H9 (cell line): ENCODE results near the gene DFFB. TPM values are rescaled to one million over a fixed set of nuclear protein-coding genes. Genes with fewer than 3 reads are reported as not detected.
A peak's percentile ranks its signal among the peaks of the same experiment; 100 is the strongest.

ENCODE experiments used
- DNase-seq: peaks from one replicate; pipeline ENCODE4 v3.0.0-alpha.2; 2017
- H2AFZ ChIP-seq: one replicate; pipeline ENCODE4 v1.6.1; 2013; ENCODE audit warnings: mild to moderate bottlenecking, low read length, control low read depth, moderate library complexity
- H2AK5ac ChIP-seq: 2 replicates; pipeline ENCODE4 v1.6.1; 2013; ENCODE audit warnings: low read length, control low read depth, mixed read lengths; ENCODE audit not compliant: insufficient read length
- H2BK120ac ChIP-seq: one replicate; pipeline ENCODE4 v1.6.1; 2013; ENCODE audit warnings: low read depth, mild to moderate bottlenecking, low read length, control low read depth, inconsistent platforms; ENCODE audit not compliant: poor library complexity, severe bottlenecking
- H2BK12ac ChIP-seq: 2 replicates; pipeline ENCODE4 v1.6.1; 2013; ENCODE audit warnings: low read length, control low read depth, mixed read lengths, low read depth; ENCODE audit not compliant: insufficient read length
- H2BK15ac ChIP-seq: 2 replicates; pipeline ENCODE4 v1.6.1; 2013; ENCODE audit warnings: low read depth, low read length, control low read depth
- H2BK20ac ChIP-seq: one replicate; pipeline ENCODE4 v1.6.1; 2013; ENCODE audit warnings: low read depth, mild to moderate bottlenecking, low read length, control low read depth, inconsistent platforms; ENCODE audit not compliant: poor library complexity, severe bottlenecking
- H2BK5ac ChIP-seq: 2 replicates; pipeline ENCODE4 v1.6.1; 2013; ENCODE audit warnings: low read length, control low read depth, mixed read lengths; ENCODE audit not compliant: insufficient read length
- H3K14ac ChIP-seq: 2 replicates; pipeline ENCODE4 v1.6.1; 2013; ENCODE audit warnings: low read length, control low read depth; ENCODE audit not compliant: insufficient read depth
- H3K18ac ChIP-seq: 2 replicates; pipeline ENCODE4 v1.6.1; 2013; ENCODE audit warnings: low read depth, mild to moderate bottlenecking, mixed read lengths, low read length, control low read depth; ENCODE audit not compliant: insufficient read length
- H3K23ac ChIP-seq: 2 replicates; pipeline ENCODE4 v1.6.1; 2013; ENCODE audit warnings: low read length, control low read depth, mixed read lengths, low read depth; ENCODE audit not compliant: insufficient read length
- H3K23me2 ChIP-seq: 2 replicates; pipeline ENCODE4 v1.6.1; 2013; ENCODE audit warnings: low read depth, mild to moderate bottlenecking, mixed read lengths, low read length, control low read depth; ENCODE audit not compliant: insufficient read length, poor library complexity, severe bottlenecking
- H3K27ac ChIP-seq: 2 replicates; pipeline ENCODE4 v1.5.1; 2013; ENCODE audit warnings: low read length, control low read depth, mixed read lengths, low read depth; ENCODE audit not compliant: insufficient read length
- H3K27me3 ChIP-seq: 2 replicates; pipeline ENCODE4 v1.6.1; 2013; ENCODE audit warnings: low read length, control low read depth, inconsistent platforms; ENCODE audit not compliant: insufficient read depth
- H3K4ac ChIP-seq: 2 replicates; pipeline ENCODE4 v1.6.1; 2013; ENCODE audit warnings: low read depth, mild to moderate bottlenecking, control low read depth, inconsistent platforms, low read length, moderate library complexity
- H3K4me1 ChIP-seq: 2 replicates; pipeline ENCODE4 v1.6.1; 2013; ENCODE audit warnings: low read length, control low read depth, inconsistent platforms; ENCODE audit not compliant: insufficient read depth
- H3K4me2 ChIP-seq: 2 replicates; pipeline ENCODE4 v1.6.1; 2013; ENCODE audit warnings: low read length, control low read depth, mixed read lengths; ENCODE audit not compliant: insufficient read length, insufficient read depth
- H3K56ac ChIP-seq: 2 replicates; pipeline ENCODE4 v1.6.1; 2013; ENCODE audit warnings: low read depth, mild to moderate bottlenecking, mixed read lengths, low read length, control low read depth; ENCODE audit not compliant: insufficient read length
- H3K79me1 ChIP-seq: 2 replicates; pipeline ENCODE4 v1.6.1; 2013; ENCODE audit warnings: low read depth, mild to moderate bottlenecking, moderate library complexity, low read length, control low read depth, inconsistent platforms; ENCODE audit not compliant: insufficient read depth, poor library complexity, severe bottlenecking
- H3K79me2 ChIP-seq: 2 replicates; pipeline ENCODE4 v1.6.1; 2013; ENCODE audit warnings: low read length, control low read depth, inconsistent platforms; ENCODE audit not compliant: insufficient read depth
- H3K9ac ChIP-seq: 2 replicates; pipeline ENCODE4 v1.6.1; 2013; ENCODE audit warnings: low read length, control low read depth, mixed read lengths; ENCODE audit not compliant: insufficient read length; ENCODE audit errors: extremely low read depth
- H3K9me3 ChIP-seq: one replicate; pipeline ENCODE4 v1.6.1; 2013; ENCODE audit warnings: low read depth, low read length, inconsistent platforms; ENCODE audit not compliant: control insufficient read depth
- H3T11ph ChIP-seq: one replicate; pipeline ENCODE4 v1.6.1; 2013; ENCODE audit warnings: mild to moderate bottlenecking, low read length, control low read depth, inconsistent platforms
- H4K20me1 ChIP-seq: one replicate; pipeline ENCODE4 v1.6.1; 2013; ENCODE audit not compliant: control insufficient read depth, insufficient read length, insufficient read depth
- H4K5ac ChIP-seq: 2 replicates; pipeline ENCODE4 v1.6.1; 2013; ENCODE audit warnings: low read depth, mild to moderate bottlenecking, mixed read lengths, low read length, control low read depth; ENCODE audit not compliant: insufficient read length
- H4K8ac ChIP-seq: replicated peaks from 2 replicates; pipeline ENCODE4 v1.6.1; 2013; ENCODE audit warnings: low read length, control low read depth, mixed read lengths, low read depth; ENCODE audit not compliant: insufficient read length
- H4K91ac ChIP-seq: 2 replicates; pipeline ENCODE4 v1.6.1; 2013; ENCODE audit warnings: low read depth, mild to moderate bottlenecking, moderate library complexity, mixed read lengths, low read length, control low read depth; ENCODE audit not compliant: insufficient read length
- H3K27ac Mint-ChIP-seq, 3 experiments: 2 replicates in 2 of 3; 3 replicates in 1 of 3; pipeline ENCODE4 v1.8.0; 2020 to 2021; ENCODE audit warnings: mixed read lengths in 3 of 3, mild to moderate bottlenecking in 1 of 3, moderate library complexity in 1 of 3
- H3K27me3 Mint-ChIP-seq: 2 replicates; pipeline ENCODE4 v1.8.0; 2021; ENCODE audit warnings: low read depth, mild to moderate bottlenecking, moderate library complexity, mixed read lengths
- H3K36me3 Mint-ChIP-seq, 3 experiments: 2 replicates in 2 of 3; 3 replicates in 1 of 3; pipeline ENCODE4 v1.8.0; 2020 to 2021; ENCODE audit warnings: low read depth in 3 of 3, mixed read lengths in 3 of 3; ENCODE audit not compliant: insufficient read depth in 1 of 3
- H3K4me1 Mint-ChIP-seq, 2 experiments: 2 replicates each; pipeline ENCODE4 v1.8.0; 2020; ENCODE audit warnings: mixed read lengths in 2 of 2
- H3K4me3 Mint-ChIP-seq, 2 experiments: 2 replicates in 1 of 2; 3 replicates in 1 of 2; pipeline ENCODE4 v1.8.0; 2020 to 2021; ENCODE audit warnings: mild to moderate bottlenecking in 2 of 2, mixed read lengths in 2 of 2, moderate library complexity in 1 of 2
- H3K9me3 Mint-ChIP-seq, 2 experiments: 2 replicates in 1 of 2; 3 replicates in 1 of 2; pipeline ENCODE4 v1.8.0; 2020; ENCODE audit warnings: mild to moderate bottlenecking in 2 of 2, mixed read lengths in 2 of 2, moderate library complexity in 1 of 2
- WGBS: extraction: QIAGEN DNeasy Blood & Tissue Kit; methylation state at CpG from one replicate; pipeline ENCODE4 v1.1.7; 2013; ENCODE audit warnings: missing lambda C conversion rate, low lambda C conversion rate, mixed read lengths; ENCODE audit not compliant: insufficient read length; ENCODE audit errors: extremely low coverage; 5-methylcytosine and 5-hydroxymethylcytosine counted together
- total RNA-seq: library from RNA; stranded (reverse); gene quantifications from 2 replicates; pipeline ENCODE4 v1.2.1, GENCODE V29; 2021
- TF ChIP-seq, protein P1 (sequence below): fragments of 200-600 bp; sonication (generic); conservative IDR thresholded peaks from 3 replicates; pipeline ENCODE4 v1.8.0; 2021; ENCODE audit warnings: antibody characterized with exemption, mild to moderate bottlenecking

Gene DFFB
- total RNA-seq, 1 experiment from 2014 or later, result 9.7 TPM

DNA sequence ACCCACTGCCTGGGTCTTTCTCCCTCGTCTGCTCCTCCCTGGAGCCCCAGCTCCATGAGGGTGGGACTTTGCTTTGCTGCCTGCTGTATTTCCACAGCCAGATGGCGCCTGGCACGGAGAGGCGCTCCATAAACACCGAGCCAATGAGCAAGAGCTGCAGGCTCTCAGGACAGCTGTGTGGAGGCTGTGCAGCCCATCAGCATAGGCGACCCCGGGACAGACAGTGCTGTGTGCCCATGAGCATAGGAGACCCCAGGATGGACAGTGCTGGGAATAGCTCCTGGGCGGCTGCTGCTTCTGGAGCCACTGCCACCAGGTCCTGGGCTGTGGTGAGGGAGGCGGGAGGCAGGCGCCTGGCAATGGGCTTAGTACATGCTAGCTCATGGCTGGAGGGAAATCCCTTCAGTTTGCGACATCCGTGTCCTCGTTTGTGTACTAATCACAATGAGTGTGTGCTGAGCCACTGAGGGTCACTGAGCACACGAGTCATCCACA, 29.4 kb upstream of the DFFB start:
- H3K9me3 Mint-ChIP-seq, result no peaks in the 10 kb centered on the region
- peak; percentile 77 for DNase-seq
- H3K4me1 Mint-ChIP-seq, result no peaks in the 10 kb centered on the region

More for the DNA sequence above, 29.4 kb upstream of the DFFB start:
- H2BK12ac ChIP-seq, result no peak overlapping the region
- no CpG with 5 or more reads among the region's 14 CpGs for WGBS
- no peak overlapping the region for H3K18ac ChIP-seq
- Mint-ChIP-seq H3K27ac (no peak overlapping the region), H3K36me3 (peaks cover 8 to 56% (median 33%) of the 10 kb centered on the region in 3 experiments; a peak in 6 of 7 replicates), H3K4me3 (no peak overlapping the region), H3K27me3 (no peaks in the 10 kb centered on the region)
- no peak overlapping the region for H2AFZ ChIP-seq
- H3K9ac ChIP-seq, result no peak overlapping the region
- H3K4ac ChIP-seq, result no peak overlapping the region
- no peak overlapping the region for H3K27ac ChIP-seq
- H3K9me3 ChIP-seq, result no peaks in the 10 kb centered on the region
- no peak overlapping the region for H4K5ac ChIP-seq
- no peak overlapping the region for H3K56ac ChIP-seq
- no peak overlapping the region for H2BK5ac ChIP-seq
- no peak overlapping the region for H2BK20ac ChIP-seq
- H3K4me1 ChIP-seq, result no peaks in the 10 kb centered on the region
- no peak overlapping the region for H2BK15ac ChIP-seq
- no peak overlapping the region for H3K14ac ChIP-seq
- no peak overlapping the region for H3K4me2 ChIP-seq
- no peak overlapping the region for H3T11ph ChIP-seq
- no peak overlapping the region for H3K23ac ChIP-seq
- no peaks in the 10 kb centered on the region for H3K79me2 ChIP-seq
- H4K91ac ChIP-seq, result no peak overlapping the region
- no peak overlapping the region for H2AK5ac ChIP-seq
- no peaks in the 10 kb centered on the region for H4K20me1 ChIP-seq
- H3K23me2 ChIP-seq, result no peaks in the 10 kb centered on the region
- no peak overlapping the region for H2BK120ac ChIP-seq
- TF ChIP-seq, protein P1, sequence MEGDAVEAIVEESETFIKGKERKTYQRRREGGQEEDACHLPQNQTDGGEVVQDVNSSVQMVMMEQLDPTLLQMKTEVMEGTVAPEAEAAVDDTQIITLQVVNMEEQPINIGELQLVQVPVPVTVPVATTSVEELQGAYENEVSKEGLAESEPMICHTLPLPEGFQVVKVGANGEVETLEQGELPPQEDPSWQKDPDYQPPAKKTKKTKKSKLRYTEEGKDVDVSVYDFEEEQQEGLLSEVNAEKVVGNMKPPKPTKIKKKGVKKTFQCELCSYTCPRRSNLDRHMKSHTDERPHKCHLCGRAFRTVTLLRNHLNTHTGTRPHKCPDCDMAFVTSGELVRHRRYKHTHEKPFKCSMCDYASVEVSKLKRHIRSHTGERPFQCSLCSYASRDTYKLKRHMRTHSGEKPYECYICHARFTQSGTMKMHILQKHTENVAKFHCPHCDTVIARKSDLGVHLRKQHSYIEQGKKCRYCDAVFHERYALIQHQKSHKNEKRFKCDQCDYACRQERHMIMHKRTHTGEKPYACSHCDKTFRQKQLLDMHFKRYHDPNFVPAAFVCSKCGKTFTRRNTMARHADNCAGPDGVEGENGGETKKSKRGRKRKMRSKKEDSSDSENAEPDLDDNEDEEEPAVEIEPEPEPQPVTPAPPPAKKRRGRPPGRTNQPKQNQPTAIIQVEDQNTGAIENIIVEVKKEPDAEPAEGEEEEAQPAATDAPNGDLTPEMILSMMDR, result peak; percentile 58
- H3K27me3 ChIP-seq, result no peaks in the 10 kb centered on the region
- no peak overlapping the region for H4K8ac ChIP-seq
- no peaks in the 10 kb centered on the region for H3K79me1 ChIP-seq
